Upper lobe of left lung (tissue), 6 donors: ENCODE measurements around the gene GLT8D1. TPM values are rescaled to one million over a fixed set of nuclear protein-coding genes. Genes with fewer than 3 reads are reported as not detected.

Experiments
- ATAC-seq, 2 donors: fragments of 200-7000 bp; cut with Tn5 transposase; one replicate each; pipeline ENCODE4 v1.9.1; 2022; ENCODE audit warnings: mild to moderate bottlenecking in 2 of 2, moderate library complexity in 2 of 2; ENCODE audit not compliant: low FRiP score in 2 of 2
- DNase-seq, 2 donors: peaks; one replicate each; pipeline ENCODE4 v3.0.0-alpha.2; 2019 to 2020
- H3K27ac ChIP-seq, 4 donors: fragments of 200-600 bp; sonication (generic); one replicate each; pipeline ENCODE4 v1.5.1; 2016 to 2019
- H3K27me3 ChIP-seq, 4 donors: fragments of 200-600 bp; sonication (generic); one replicate each; pipeline ENCODE4 v1.5.1; 2017 to 2019
- H3K36me3 ChIP-seq, 4 donors: fragments of 200-600 bp; sonication (generic); one replicate each; pipeline ENCODE4 v1.5.1; 2016 to 2019
- H3K4me1 ChIP-seq, 4 donors: fragments of 200-600 bp; sonication (generic); one replicate each; pipeline ENCODE4 v1.5.1; 2018 to 2019
- H3K4me3 ChIP-seq, 4 donors: fragments of 200-600 bp; sonication (generic); one replicate each; pipeline ENCODE4 v1.5.1; 2017 to 2019; ENCODE audit warnings: mild to moderate bottlenecking in 2 of 4, moderate library complexity in 1 of 4
- H3K9me3 ChIP-seq, 4 donors: fragments of 200-600 bp; sonication (generic); one replicate each; pipeline ENCODE4 v1.5.1; 2018 to 2019
- CTCF ChIP-seq, 6 experiments: fragments of 450-650 bp in 4 of 6; fragments of 200-600 bp in 2 of 6; sonication (generic) in 2 of 6; IDR thresholded peaks; one replicate each; pipeline ENCODE4 v1.5.1; 2016 to 2019; ENCODE audit warnings: antibody characterized with exemption in 6 of 6
- EP300 ChIP-seq, 4 donors: sonication (generic); formaldehyde crosslinking; IDR thresholded peaks; one replicate each; pipeline ENCODE4 v1.5.1; 2017; ENCODE audit warnings: antibody characterized with exemption in 4 of 4, control low read depth in 2 of 4
- POLR2A ChIP-seq, 4 donors: fragments of 450-650 bp; IDR thresholded peaks; one replicate each; pipeline ENCODE4 v1.5.1; 2016 to 2017; ENCODE audit warnings: antibody characterized with exemption in 4 of 4, mild to moderate bottlenecking in 2 of 4
- POLR2AphosphoS5 ChIP-seq, 2 donors: sonication (generic); formaldehyde crosslinking; IDR thresholded peaks; one replicate each; pipeline ENCODE4 v1.5.1; 2017; ENCODE audit warnings: antibody characterized with exemption in 2 of 2
- WGBS, 2 donors: methylation state at CpG; one replicate each; pipeline ENCODE4 v1.1.5; 2017 to 2018; 5-methylcytosine and 5-hydroxymethylcytosine counted together
- total RNA-seq, 6 donors: library from RNA; depleted of rRNA in 4 of 6; stranded (reverse); fragments of >200 nt in 4 of 6; gene quantifications; one replicate each; pipeline versions ENCODE4 v1.1.0 to v1.2.1, GENCODE V29; 2016 to 2021
- donor health status: DM: no; HTN: no; CAD: no; lungs with moderate emphysema.
- donor health status: DM: no; HTN: yes; CAD: no; lungs with severe emphysema.

The GLT8D1 gene
- total RNA-seq, 6 donors from 2014 or later = 29.3 to 70.2 (median 38.6) TPM

GRCh38 chr3:52689151-52689550 lies 16.4 kb downstream of the GLT8D1 start:
- H3K27ac ChIP-seq = no peak overlapping the region
- peaks cover 44 to 74% (median 68%) of the 10 kb centered on the region in 4 donors for H3K36me3 ChIP-seq
- no peak overlapping the region for H3K4me3 ChIP-seq
- H3K9me3 ChIP-seq = no peaks in the 10 kb centered on the region
- ATAC-seq = no peak
- TF ChIP-seq EP300 (IDR thresholded peaks at IDR 0.05) (no peak), POLR2A (IDR thresholded peaks at IDR 0.05) (no peak), POLR2AphosphoS5 (IDR thresholded peaks at IDR 0.05) (no peak), CTCF (IDR thresholded peaks at IDR 0.05) (no peak)
- H3K27me3 ChIP-seq = no peaks in the 10 kb centered on the region
- no peak for DNase-seq
- WGBS, 2 donors = 86 to 97% methylated on average over 3 of the region's 3 CpGs
- H3K4me1 ChIP-seq = peaks cover 16 to 27% (median 21%) of the 10 kb centered on the region in 4 donors

- ATAC-seq = no peak
- no peak for DNase-seq
- TF ChIP-seq POLR2A (IDR thresholded peaks at IDR 0.05) (no peak), CTCF (IDR thresholded peaks at IDR 0.05) (no peak), POLR2AphosphoS5 (IDR thresholded peaks at IDR 0.05) (no peak), EP300 (IDR thresholded peaks at IDR 0.05) (no peak)
- Histone ChIP-seq H3K4me3 (no peak overlapping the region), H3K9me3 (no peaks in the 10 kb centered on the region), H3K27ac (no peak overlapping the region), H3K36me3 (peaks cover 36 to 66% (median 60%) of the 10 kb centered on the region in 4 donors), H3K27me3 (no peaks in the 10 kb centered on the region), H3K4me1 (peaks cover 19 to 35% (median 28%) of the 10 kb centered on the region in 4 donors)
- 73 to 82% methylated on average over 6 of the region's 6 CpGs for WGBS, 2 donors
These were observed 17.3 kb downstream of the GLT8D1 start for GRCh38 chr3:52688266-52688665.

- ATAC-seq (peak; percentile 97), DNase-seq (peak; percentile 95 to 98)
- H3K4me3 ChIP-seq = peak within 1 kb of the TSS; percentile 71 to 82 (median 76)
- TF ChIP-seq EP300 (IDR thresholded peaks at IDR 0.05) = peak in 1 of 4 donors; percentile 50
- peak in 2 of 6 experiments; percentile 25 to 30 for TF ChIP-seq CTCF (IDR thresholded peaks at IDR 0.05)
- TF ChIP-seq POLR2A (IDR thresholded peaks at IDR 0.05) = peak in 3 of 4 donors; percentile 53 to 93 (median 63)
- TF ChIP-seq POLR2AphosphoS5 (IDR thresholded peaks at IDR 0.05) = peak; percentile 89 to 97
- no peaks in the 10 kb centered on the region for H3K9me3 ChIP-seq
- peaks cover 27 to 44% (median 39%) of the 10 kb centered on the region in 4 donors for H3K36me3 ChIP-seq
- 1% methylated on average over 16 to 37 of the region's 82 CpGs for WGBS, 2 donors
- peaks cover 36 to 58% (median 42%) of the 10 kb centered on the region in 4 donors for H3K4me1 ChIP-seq
- no peaks in the 10 kb centered on the region for H3K27me3 ChIP-seq
- peak within 1 kb of the TSS; percentile 92 to 99 (median 96) for H3K27ac ChIP-seq
These were observed 19.6 kb downstream of the GLT8D1 start, which contains the start of the genes GNL3 and PBRM1 for GRCh38 chr3:52685709-52686691. GNL3 (plus strand) TSS chr3:52686032; CDS start chr3:52686093, 61 bp downstream. PBRM1 (minus strand) TSS chr3:52685913.

GRCh38 chr3:52685285-52685708 lies 20.3 kb downstream of the GLT8D1 start:
- 1% methylated on average over 17 to 18 of the region's 41 CpGs for WGBS, 2 donors
- H3K27me3 ChIP-seq = no peaks in the 10 kb centered on the region
- H3K4me3 ChIP-seq = peak overlapping the region; percentile 44 to 82 (median 71)
- no peaks in the 10 kb centered on the region for H3K9me3 ChIP-seq
- H3K36me3 ChIP-seq = peaks cover 22 to 44% (median 32%) of the 10 kb centered on the region in 4 donors
- H3K4me1 ChIP-seq = peaks cover 36 to 65% (median 42%) of the 10 kb centered on the region in 4 donors
- DNase-seq (peak; percentile 88 to 97), ATAC-seq (peak; percentile 91 to 96)
- H3K27ac ChIP-seq = peak overlapping the region; percentile 92 to 99 (median 96)
- TF ChIP-seq POLR2AphosphoS5 (IDR thresholded peaks at IDR 0.05) (peak in 1 of 2 donors; percentile 4), EP300 (IDR thresholded peaks at IDR 0.05) (no peak), POLR2A (IDR thresholded peaks at IDR 0.05) (peak in 1 of 4 donors; percentile 46), CTCF (IDR thresholded peaks at IDR 0.05) (no peak)
